ENCODE measurements around the gene FBLN2. TPM values are rescaled to one million over a fixed set of nuclear protein-coding genes. Genes with fewer than 3 reads are reported as not detected.
A peak's percentile ranks its signal among the peaks of the same experiment; 100 is the strongest.
"Not testable (repeated sequence)": the region's sequence is repeated elsewhere in the genome, so short reads cannot be mapped to it uniquely, and the experiment has no call there.

The FBLN2 gene
- total RNA-seq, 4 donors from 2014 or later, result 25.3 to 93.8 (median 47.6) TPM

DNA sequence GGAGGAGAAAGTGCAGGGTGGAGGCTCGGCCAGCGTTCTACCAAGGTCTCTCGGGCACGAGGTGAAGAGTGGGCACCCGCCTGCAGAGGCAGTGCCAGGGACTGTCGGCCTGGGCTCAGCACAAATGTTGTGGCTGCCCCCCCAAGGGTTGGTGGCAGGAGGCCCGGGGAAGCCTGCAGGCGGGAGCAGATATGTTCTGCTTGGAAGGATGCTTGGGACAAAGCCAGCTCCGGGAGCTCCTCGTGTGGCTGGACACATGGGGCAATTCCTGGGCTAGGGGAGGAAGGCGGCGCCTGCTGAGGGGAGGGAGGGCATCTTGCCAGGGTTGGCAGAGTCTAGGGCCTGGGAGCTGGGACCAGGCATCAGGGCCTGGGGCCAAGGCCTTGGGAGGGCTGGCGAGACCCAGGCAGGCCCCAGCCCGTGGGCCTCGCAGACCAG lies 30.4 kb upstream of the FBLN2 start:
- TF ChIP-seq EP300 (IDR thresholded peaks at IDR 0.05) (no peak), POLR2AphosphoS5 (IDR thresholded peaks at IDR 0.05) (peak in 2 of 3 donors; percentile 10 to 49)
- TF ChIP-seq, protein P1, sequence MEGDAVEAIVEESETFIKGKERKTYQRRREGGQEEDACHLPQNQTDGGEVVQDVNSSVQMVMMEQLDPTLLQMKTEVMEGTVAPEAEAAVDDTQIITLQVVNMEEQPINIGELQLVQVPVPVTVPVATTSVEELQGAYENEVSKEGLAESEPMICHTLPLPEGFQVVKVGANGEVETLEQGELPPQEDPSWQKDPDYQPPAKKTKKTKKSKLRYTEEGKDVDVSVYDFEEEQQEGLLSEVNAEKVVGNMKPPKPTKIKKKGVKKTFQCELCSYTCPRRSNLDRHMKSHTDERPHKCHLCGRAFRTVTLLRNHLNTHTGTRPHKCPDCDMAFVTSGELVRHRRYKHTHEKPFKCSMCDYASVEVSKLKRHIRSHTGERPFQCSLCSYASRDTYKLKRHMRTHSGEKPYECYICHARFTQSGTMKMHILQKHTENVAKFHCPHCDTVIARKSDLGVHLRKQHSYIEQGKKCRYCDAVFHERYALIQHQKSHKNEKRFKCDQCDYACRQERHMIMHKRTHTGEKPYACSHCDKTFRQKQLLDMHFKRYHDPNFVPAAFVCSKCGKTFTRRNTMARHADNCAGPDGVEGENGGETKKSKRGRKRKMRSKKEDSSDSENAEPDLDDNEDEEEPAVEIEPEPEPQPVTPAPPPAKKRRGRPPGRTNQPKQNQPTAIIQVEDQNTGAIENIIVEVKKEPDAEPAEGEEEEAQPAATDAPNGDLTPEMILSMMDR (IDR thresholded peaks at IDR 0.05), result no peak
- Histone ChIP-seq H3K9me3 (no peaks in the 10 kb centered on the region), H3K27ac (peak overlapping the region; percentile 84), H3K36me3 (no peaks in the 10 kb centered on the region), H3K4me1 (peaks cover 56% of the 10 kb centered on the region), H3K4me3 (no peak overlapping the region), H3K27me3 (no peaks in the 10 kb centered on the region)
- peak; percentile 94 for DNase-seq (ENCODE audit: low spot score in 2 of 2)
- 69% methylated on average over 9 of the region's 15 CpGs for WGBS

DNA sequence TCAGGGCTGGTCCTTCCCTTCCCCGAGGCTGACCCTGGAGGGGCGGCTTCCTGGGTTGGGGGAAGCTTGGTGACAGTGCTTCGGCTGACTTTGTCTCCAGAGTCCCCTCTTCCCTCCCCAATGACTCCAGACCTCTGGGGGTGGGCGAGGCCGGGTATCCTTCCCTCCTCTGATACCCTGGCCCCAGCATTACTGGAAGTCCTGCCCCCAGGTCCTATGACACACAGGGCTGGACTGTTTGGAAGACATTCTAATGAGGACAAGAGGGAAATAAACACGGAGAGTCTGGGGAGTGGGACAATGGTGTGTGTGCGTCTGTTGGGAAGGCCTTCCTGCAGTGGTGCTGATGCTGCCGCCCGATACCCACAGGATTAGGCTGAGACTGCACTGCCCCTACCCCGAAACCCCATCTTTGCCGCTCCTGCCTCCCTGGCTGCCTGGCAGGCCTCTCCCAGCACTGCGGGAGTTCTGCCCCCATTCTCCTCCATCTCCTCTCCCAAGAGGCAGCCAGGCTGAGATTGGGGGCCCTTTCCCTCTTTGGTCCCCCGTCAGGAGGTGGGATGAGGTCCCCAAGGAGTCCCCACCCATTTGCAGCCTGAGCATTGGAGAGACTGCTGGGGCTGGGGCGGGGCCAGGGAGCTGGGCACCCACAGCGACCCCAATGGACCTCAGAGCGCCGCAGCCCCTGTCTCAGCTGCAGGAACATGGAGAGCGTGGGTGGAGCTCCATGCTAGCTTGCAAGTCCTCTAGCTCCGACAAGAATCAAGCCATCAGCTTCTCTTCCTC lies 29.7 kb upstream of the FBLN2 start:
- Histone ChIP-seq H3K9me3 (no peaks in the 10 kb centered on the region), H3K4me3 (no peak overlapping the region), H3K27ac (peak overlapping the region; percentile 84), H3K27me3 (no peaks in the 10 kb centered on the region), H3K36me3 (no peaks in the 10 kb centered on the region), H3K4me1 (peaks cover 50% of the 10 kb centered on the region)
- TF ChIP-seq POLR2AphosphoS5 (IDR thresholded peaks at IDR 0.05) (no peak), POLR2A (IDR thresholded peaks at IDR 0.05) (no peak), EP300 (IDR thresholded peaks at IDR 0.05) (no peak)
- TF ChIP-seq, protein P1 (IDR thresholded peaks at IDR 0.05), result no peak
- WGBS, result 77% methylated on average over 14 of the region's 19 CpGs
- no peak for DNase-seq (ENCODE audit: low spot score in 2 of 2)

DNA sequence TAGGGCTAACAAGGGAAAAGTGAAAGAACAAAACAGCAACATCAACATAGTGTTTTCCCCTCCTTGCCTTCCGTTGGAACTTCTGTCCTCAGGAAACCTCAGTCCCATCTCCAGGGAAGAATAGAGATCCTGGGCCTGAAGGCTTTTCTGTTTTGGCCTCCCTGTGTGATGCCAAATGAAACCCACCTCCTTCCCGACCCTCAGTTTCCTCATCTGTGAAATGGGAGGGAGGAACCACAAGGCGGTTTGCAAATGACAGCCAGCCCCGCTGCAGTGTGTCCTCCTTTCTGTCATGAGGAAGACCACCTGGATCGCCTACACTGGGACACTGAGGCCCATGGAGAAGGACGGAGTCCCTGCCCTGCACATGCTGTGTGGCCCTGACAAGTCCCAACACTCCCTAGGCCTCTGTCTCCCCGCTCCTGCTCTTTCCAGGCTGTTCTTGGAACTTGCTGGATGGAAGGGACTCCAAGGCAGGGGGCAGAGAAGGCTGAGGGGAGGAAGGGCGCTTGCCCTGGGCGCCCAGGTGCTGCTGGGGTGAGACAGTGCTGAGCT lies 28.5 kb upstream of the FBLN2 start:
- no peak for DNase-seq (ENCODE audit: low spot score in 2 of 2)
- no peaks in the 10 kb centered on the region for H3K36me3 ChIP-seq
- WGBS, result 88% methylated on average over 9 of the region's 9 CpGs
- H3K4me3 ChIP-seq, result no peak overlapping the region
- no peaks in the 10 kb centered on the region for H3K27me3 ChIP-seq
- peak overlapping the region; percentile 84 for H3K27ac ChIP-seq
- H3K9me3 ChIP-seq, result no peaks in the 10 kb centered on the region
- H3K4me1 ChIP-seq, result peaks cover 47% of the 10 kb centered on the region
- no peak for TF ChIP-seq EP300 (IDR thresholded peaks at IDR 0.05)
- TF ChIP-seq POLR2A (IDR thresholded peaks at IDR 0.05), result no peak
- no peak for TF ChIP-seq POLR2AphosphoS5 (IDR thresholded peaks at IDR 0.05)
- TF ChIP-seq, protein P1 (IDR thresholded peaks at IDR 0.05), result no peak

DNA sequence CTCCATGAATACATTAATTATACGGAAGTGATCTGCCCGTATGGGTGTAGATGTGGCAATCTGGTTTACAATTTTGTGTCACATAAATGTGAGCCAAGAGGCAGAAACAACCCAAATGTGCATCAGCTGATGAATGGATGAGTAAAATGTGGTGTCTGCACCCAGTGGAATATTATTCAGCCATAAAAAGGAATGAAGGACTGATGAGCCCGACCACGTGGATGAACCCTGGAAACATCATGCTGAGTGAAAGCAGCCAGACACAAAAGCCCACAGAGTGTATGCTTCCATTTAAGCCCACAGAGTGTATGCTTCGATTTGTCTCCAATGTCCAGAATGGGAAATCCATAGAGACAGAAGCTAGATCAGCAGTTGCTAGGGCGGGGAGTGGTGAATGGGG lies 27.6 kb upstream of the FBLN2 start:
- no peak overlapping the region for H3K27ac ChIP-seq
- WGBS, result 60% methylated on average over 6 of the region's 6 CpGs
- no peak for DNase-seq (ENCODE audit: low spot score in 2 of 2)
- H3K4me3 ChIP-seq, result no peak overlapping the region
- TF ChIP-seq EP300 (IDR thresholded peaks at IDR 0.05) (no peak), POLR2A (IDR thresholded peaks at IDR 0.05) (no peak), POLR2AphosphoS5 (IDR thresholded peaks at IDR 0.05) (no peak)
- TF ChIP-seq, protein P1 (IDR thresholded peaks at IDR 0.05), result no peak
- no peaks in the 10 kb centered on the region for H3K36me3 ChIP-seq
- H3K27me3 ChIP-seq, result no peaks in the 10 kb centered on the region
- H3K4me1 ChIP-seq, result peaks cover 49% of the 10 kb centered on the region
- H3K9me3 ChIP-seq, result no peaks in the 10 kb centered on the region

DNA sequence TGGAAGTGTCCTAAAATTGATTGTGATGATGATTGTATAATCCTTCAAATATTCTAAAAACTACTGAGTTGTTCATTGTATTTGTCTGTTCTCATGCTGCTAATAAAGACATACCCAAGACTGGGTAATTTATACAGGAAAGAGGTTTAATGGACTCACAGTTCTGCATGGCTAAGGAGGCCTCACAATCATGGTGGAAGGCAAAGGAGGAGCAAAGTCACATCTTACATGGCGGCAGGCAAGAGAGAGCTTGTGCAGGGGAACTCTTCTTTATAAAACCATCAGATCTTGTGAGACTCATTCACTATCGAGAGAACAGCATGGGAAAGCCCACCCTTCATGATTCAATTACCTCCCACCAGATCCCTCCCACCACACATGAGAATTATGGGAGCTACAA lies 27.2 kb upstream of the FBLN2 start:
- not testable (repeated sequence) for H3K27me3 ChIP-seq; DNase-seq (ENCODE audit: low spot score in 2 of 2); H3K27ac ChIP-seq; H3K9me3 ChIP-seq; H3K36me3 ChIP-seq; H3K4me3 ChIP-seq
- H3K4me1 ChIP-seq, result peaks cover 49% of the 10 kb centered on the region
- WGBS, result 100% methylated on average over 2 of the region's 2 CpGs

Measured in suprapubic skin (tissue), 4 donors.